Mucosa of descending colon (tissue), 3 donors: ENCODE data around the gene HLX. TPM values are rescaled to one million over a fixed set of nuclear protein-coding genes. Genes with fewer than 3 reads are reported as not detected.

Source experiments
- ATAC-seq: fragments of 200-7000 bp; cut with Tn5 transposase; one replicate; pipeline ENCODE4 v1.9.1; 2020; ENCODE audit warnings: mild to moderate bottlenecking, moderate library complexity
- DNase-seq, 3 donors: peaks; one replicate each; pipeline ENCODE4 v3.0.0-alpha.2; 2020
- H3K36me3 ChIP-seq: fragments of 200-600 bp; one replicate; pipeline ENCODE4 v1.8.0; 2021; ENCODE audit warnings: low read depth, mild to moderate bottlenecking
- H3K4me1 ChIP-seq: fragments of 200-600 bp; one replicate; pipeline ENCODE4 v1.8.0; 2021; ENCODE audit warnings: low read depth, mild to moderate bottlenecking
- H3K4me3 ChIP-seq: fragments of 200-600 bp; one replicate; pipeline ENCODE4 v1.8.0; 2021; ENCODE audit warnings: mild to moderate bottlenecking
- H3K9me3 ChIP-seq: fragments of 200-600 bp; one replicate; pipeline ENCODE4 v1.8.0; 2021; ENCODE audit warnings: mild to moderate bottlenecking
- CTCF ChIP-seq: fragments of 200-600 bp; IDR thresholded peaks from one replicate; pipeline ENCODE4 v1.8.0; 2022; ENCODE audit warnings: antibody characterized with exemption, mild to moderate bottlenecking
- intact Hi-C, 2 donors: fragments of 100-400 bp; cut with DNase I in 1 of 2; cut with micrococcal nuclease in 1 of 2; formaldehyde crosslinking; loops; one replicate each; pipeline versions ENCODE4 v1.11.0 to v1.11.1; 2022; cut with DNase I, micrococcal nuclease
- total RNA-seq, 3 donors: library from RNA; stranded (reverse); fragmentation: NEBNext Ultra II Directional in 2 of 3; extraction: Animal tissue kit (Norgen Biotek cat#: 25700) in 2 of 3; gene quantifications; one replicate each; pipeline versions ENCODE4 v1.2.1 to v1.2.4, GENCODE V29; 2021 to 2023
- donor health status: DM: no; HTN: no; CAD: no; lungs with moderate emphysema.
- donor health status: DM: no; HTN: no; CAD: no.
- donor health status: DM: no; HTN: yes; CAD: no.

HLX gene
- total RNA-seq, 3 donors from 2014 or later = 2.6 to 43.4 (median 6.2) TPM

- ATAC-seq (no peak), DNase-seq (peak; percentile 34 to 60 (median 44))
- no peak for TF ChIP-seq CTCF
- Histone ChIP-seq H3K9me3 (no peaks in the 10 kb centered on the region), H3K36me3 (no peaks in the 10 kb centered on the region), H3K4me3 (no peak overlapping the region), H3K4me1 (peaks cover 15% of the 10 kb centered on the region)
- intact Hi-C loops = loop anchor here in 1 of 2 donors (10.0 kb wide), 2 partner anchors 64 to 556 kb away; no protein-coding TSS in a partner anchor
These were observed 810 bp upstream of the HLX start for GRCh38 chr1:220878191-220879075.

GRCh38 chr1:220879509-220880361 is 492 bp downstream of the HLX start:
- Histone ChIP-seq H3K4me1 (peaks cover 15% of the 10 kb centered on the region), H3K36me3 (no peaks in the 10 kb centered on the region), H3K4me3 (peak overlapping the region; percentile 20), H3K9me3 (no peaks in the 10 kb centered on the region)
- intact Hi-C loops = loop anchor here in 1 of 2 donors (10.0 kb wide), 2 partner anchors 65 to 555 kb away; no protein-coding TSS in a partner anchor
- TF ChIP-seq CTCF = no peak
- ATAC-seq (peak; percentile 58), DNase-seq (peak; percentile 34 to 64 (median 59))

- no peaks in the 10 kb centered on the region for H3K9me3 ChIP-seq
- no peak for TF ChIP-seq CTCF
- intact Hi-C loops = no loop called here
- H3K4me3 ChIP-seq = peak overlapping the region; percentile 20
- ATAC-seq (no peak), DNase-seq (no peak)
- peaks cover 15% of the 10 kb centered on the region for H3K4me1 ChIP-seq
- H3K36me3 ChIP-seq = no peaks in the 10 kb centered on the region
These were observed 1.1 kb downstream of the HLX start for GRCh38 chr1:220880362-220880670.

GRCh38 chr1:220880726-220881506 is 1.7 kb downstream of the HLX start:
- peak; percentile 65 to 81 (median 68) for DNase-seq
- peak; percentile 36 for ATAC-seq
- Histone ChIP-seq H3K36me3 (no peaks in the 10 kb centered on the region), H3K4me1 (peaks cover 15% of the 10 kb centered on the region), H3K4me3 (no peak overlapping the region), H3K9me3 (no peaks in the 10 kb centered on the region)
- TF ChIP-seq CTCF = no peak
- intact Hi-C loops = no loop called here
